ENCODE measurements around the gene PTPRS. TPM values are rescaled to one million over a fixed set of nuclear protein-coding genes. Genes with fewer than 3 reads are reported as not detected.

Gene PTPRS
- total and polyA plus RNA-seq, 9 of the 15 experiments (the other 6 are each of a cell fraction or from before 2014, with no cell fraction given) = 1.1 to 49.4 (median 14.1) TPM

- TF ChIP-seq, protein P1, sequence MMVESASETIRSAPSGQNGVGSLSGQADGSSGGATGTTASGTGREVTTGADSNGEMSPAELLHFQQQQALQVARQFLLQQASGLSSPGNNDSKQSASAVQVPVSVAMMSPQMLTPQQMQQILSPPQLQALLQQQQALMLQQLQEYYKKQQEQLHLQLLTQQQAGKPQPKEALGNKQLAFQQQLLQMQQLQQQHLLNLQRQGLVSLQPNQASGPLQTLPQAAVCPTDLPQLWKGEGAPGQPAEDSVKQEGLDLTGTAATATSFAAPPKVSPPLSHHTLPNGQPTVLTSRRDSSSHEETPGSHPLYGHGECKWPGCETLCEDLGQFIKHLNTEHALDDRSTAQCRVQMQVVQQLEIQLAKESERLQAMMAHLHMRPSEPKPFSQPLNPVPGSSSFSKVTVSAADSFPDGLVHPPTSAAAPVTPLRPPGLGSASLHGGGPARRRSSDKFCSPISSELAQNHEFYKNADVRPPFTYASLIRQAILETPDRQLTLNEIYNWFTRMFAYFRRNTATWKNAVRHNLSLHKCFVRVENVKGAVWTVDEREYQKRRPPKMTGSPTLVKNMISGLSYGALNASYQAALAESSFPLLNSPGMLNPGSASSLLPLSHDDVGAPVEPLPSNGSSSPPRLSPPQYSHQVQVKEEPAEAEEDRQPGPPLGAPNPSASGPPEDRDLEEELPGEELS (CRISPR knock-in tag; IDR thresholded peaks at IDR 0.05; ENCODE audit: borderline replicate concordance) = no peak
- TF ChIP-seq, protein P2, sequence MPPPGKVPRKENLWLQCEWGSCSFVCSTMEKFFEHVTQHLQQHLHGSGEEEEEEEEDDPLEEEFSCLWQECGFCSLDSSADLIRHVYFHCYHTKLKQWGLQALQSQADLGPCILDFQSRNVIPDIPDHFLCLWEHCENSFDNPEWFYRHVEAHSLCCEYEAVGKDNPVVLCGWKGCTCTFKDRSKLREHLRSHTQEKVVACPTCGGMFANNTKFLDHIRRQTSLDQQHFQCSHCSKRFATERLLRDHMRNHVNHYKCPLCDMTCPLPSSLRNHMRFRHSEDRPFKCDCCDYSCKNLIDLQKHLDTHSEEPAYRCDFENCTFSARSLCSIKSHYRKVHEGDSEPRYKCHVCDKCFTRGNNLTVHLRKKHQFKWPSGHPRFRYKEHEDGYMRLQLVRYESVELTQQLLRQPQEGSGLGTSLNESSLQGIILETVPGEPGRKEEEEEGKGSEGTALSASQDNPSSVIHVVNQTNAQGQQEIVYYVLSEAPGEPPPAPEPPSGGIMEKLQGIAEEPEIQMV (tag; conservative IDR thresholded peaks at IDR 0.05; ENCODE audit: low read depth) = no peak
- TF ChIP-seq KHSRP (IDR thresholded peaks at IDR 0.05) (no peak), FUS (optimal IDR thresholded peaks at IDR 0.05; ENCODE audit: low read depth, low read length) (no peak), ZNF239 (CRISPR knock-in tag; IDR thresholded peaks at IDR 0.05) (no peak), ARID2 (IDR thresholded peaks at IDR 0.05) (no peak), ELK1 (CRISPR knock-in tag; IDR thresholded peaks at IDR 0.05) (no peak), ZBTB8A (IDR thresholded peaks at IDR 0.05; ENCODE audit: partially characterized antibody) (no peak), ZNF583 (CRISPR knock-in tag; IDR thresholded peaks at IDR 0.05) (no peak), FOXK2 (conservative IDR thresholded peaks at IDR 0.05 in 1 of 2, IDR thresholded peaks at IDR 0.05 in 1 of 2; ENCODE audit: low read depth in 2 of 2) (no peak), ZNF699 (CRISPR knock-in tag; IDR thresholded peaks at IDR 0.05; ENCODE audit: insufficient replicate concordance) (no peak), TARDBP (IDR thresholded peaks at IDR 0.05) (no peak), ZNF184 (CRISPR knock-in tag; IDR thresholded peaks at IDR 0.05) (no peak)
- TF ChIP-seq, protein P3, sequence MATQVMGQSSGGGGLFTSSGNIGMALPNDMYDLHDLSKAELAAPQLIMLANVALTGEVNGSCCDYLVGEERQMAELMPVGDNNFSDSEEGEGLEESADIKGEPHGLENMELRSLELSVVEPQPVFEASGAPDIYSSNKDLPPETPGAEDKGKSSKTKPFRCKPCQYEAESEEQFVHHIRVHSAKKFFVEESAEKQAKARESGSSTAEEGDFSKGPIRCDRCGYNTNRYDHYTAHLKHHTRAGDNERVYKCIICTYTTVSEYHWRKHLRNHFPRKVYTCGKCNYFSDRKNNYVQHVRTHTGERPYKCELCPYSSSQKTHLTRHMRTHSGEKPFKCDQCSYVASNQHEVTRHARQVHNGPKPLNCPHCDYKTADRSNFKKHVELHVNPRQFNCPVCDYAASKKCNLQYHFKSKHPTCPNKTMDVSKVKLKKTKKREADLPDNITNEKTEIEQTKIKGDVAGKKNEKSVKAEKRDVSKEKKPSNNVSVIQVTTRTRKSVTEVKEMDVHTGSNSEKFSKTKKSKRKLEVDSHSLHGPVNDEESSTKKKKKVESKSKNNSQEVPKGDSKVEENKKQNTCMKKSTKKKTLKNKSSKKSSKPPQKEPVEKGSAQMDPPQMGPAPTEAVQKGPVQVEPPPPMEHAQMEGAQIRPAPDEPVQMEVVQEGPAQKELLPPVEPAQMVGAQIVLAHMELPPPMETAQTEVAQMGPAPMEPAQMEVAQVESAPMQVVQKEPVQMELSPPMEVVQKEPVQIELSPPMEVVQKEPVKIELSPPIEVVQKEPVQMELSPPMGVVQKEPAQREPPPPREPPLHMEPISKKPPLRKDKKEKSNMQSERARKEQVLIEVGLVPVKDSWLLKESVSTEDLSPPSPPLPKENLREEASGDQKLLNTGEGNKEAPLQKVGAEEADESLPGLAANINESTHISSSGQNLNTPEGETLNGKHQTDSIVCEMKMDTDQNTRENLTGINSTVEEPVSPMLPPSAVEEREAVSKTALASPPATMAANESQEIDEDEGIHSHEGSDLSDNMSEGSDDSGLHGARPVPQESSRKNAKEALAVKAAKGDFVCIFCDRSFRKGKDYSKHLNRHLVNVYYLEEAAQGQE (IDR thresholded peaks at IDR 0.05; ENCODE audit: borderline replicate concordance) = no peak
- TF ChIP-seq, protein P3 (CRISPR knock-in tag; IDR thresholded peaks at IDR 0.05; ENCODE audit: low read depth) = no peak
These were observed 31.9 kb downstream of the PTPRS start (continued) for GRCh38 chr19:5308451-5309437.

Measured in K562 (cell line).